Fibroblast of pulmonary artery (primary cell): ENCODE data around the gene PAIP2.

Source experiments
- DNase-seq: peaks from one replicate; pipeline ENCODE4 v3.0.0-alpha.2; 2010; ENCODE audit warnings: low read depth
- H3K4me3 ChIP-seq: replicated peaks from 2 replicates; pipeline ENCODE4 v1.5.1; 2011; ENCODE audit warnings: low read depth, mild to moderate bottlenecking, control low read depth, low read length, moderate library complexity
- TF ChIP-seq, protein P1 (sequence below): IDR thresholded peaks from 2 replicates; pipeline ENCODE4 v1.5.1; 2011; ENCODE audit warnings: mild to moderate bottlenecking, control low read depth, low read length, inconsistent platforms; ENCODE audit errors: missing control alignments

The PAIP2 gene

DNA sequence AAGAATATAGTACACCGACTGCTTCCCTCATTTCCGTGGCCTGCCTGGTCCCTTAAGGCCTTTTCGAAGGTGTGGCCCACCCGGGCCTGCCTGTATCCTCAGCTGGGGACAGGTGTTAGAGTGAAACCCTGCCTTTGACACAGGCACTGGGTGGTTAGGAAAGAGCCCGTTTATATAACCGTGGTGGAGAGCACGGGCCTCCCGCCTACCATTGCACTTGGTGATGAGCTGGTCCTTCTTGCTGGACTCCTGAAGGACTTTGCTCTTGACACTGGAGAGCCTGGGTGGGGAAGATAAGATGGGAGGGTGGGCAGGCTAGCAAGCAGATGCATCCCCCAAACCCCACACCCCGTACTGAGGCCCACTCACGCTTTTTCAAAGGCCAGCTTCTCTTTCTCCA, 59.9 kb downstream of the PAIP2 start:
- DNase-seq, result no peak
- TF ChIP-seq, protein P1, sequence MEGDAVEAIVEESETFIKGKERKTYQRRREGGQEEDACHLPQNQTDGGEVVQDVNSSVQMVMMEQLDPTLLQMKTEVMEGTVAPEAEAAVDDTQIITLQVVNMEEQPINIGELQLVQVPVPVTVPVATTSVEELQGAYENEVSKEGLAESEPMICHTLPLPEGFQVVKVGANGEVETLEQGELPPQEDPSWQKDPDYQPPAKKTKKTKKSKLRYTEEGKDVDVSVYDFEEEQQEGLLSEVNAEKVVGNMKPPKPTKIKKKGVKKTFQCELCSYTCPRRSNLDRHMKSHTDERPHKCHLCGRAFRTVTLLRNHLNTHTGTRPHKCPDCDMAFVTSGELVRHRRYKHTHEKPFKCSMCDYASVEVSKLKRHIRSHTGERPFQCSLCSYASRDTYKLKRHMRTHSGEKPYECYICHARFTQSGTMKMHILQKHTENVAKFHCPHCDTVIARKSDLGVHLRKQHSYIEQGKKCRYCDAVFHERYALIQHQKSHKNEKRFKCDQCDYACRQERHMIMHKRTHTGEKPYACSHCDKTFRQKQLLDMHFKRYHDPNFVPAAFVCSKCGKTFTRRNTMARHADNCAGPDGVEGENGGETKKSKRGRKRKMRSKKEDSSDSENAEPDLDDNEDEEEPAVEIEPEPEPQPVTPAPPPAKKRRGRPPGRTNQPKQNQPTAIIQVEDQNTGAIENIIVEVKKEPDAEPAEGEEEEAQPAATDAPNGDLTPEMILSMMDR, result no peak
- no peak overlapping the region for H3K4me3 ChIP-seq

DNA sequence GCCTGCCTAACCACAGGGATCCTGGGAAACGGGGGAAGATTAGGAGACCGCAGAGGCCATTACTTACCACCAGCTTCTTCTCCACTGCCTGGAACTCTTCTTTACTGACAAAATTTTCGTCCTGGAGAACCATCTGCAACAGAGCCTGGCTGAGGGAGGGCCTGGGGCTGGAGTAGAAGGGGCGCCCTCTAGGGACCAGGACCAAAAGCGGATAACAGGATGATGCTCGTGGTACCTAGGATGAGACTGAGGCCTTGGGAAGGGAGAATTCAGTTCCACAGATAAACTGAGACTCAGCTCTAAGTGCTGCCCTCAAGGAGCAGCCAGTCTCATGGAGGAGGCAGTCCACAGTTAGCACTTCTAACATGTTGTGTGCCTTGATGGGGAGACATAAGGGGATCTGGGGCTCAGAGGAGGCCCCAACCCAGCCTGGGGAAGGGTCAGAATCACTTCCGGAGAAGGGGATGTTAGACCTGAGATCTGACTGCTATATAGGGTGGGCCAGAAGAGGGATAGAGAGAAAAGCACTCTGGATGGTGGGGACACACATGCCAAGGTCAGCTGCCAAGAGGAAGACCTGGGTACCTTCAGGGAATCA, 61.0 kb downstream of the PAIP2 start:
- H3K4me3 ChIP-seq, result no peak overlapping the region
- peak; percentile 27 for DNase-seq
- TF ChIP-seq, protein P1, result peak; percentile 35

DNA sequence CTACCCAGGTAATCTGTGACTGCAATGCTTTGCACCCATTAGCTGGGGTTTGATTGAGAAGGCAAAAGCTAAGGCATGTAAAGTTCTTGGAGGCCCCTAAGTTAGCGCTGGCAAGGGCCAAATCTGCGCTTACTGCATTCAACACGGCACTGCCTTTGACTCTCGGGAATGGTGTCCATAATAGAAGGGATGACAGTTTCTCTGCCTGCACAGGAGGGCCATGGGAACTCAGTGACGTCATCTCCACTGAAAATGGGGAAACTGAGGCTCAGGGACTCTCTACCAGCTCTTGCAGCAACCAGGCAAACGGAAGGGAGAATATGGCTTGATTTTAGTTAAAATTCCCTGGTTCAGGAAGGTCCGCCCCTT, 61.7 kb downstream of the PAIP2 start:
- DNase-seq, result no peak
- TF ChIP-seq, protein P1, result no peak
- peak overlapping the region; percentile 70 for H3K4me3 ChIP-seq

DNA sequence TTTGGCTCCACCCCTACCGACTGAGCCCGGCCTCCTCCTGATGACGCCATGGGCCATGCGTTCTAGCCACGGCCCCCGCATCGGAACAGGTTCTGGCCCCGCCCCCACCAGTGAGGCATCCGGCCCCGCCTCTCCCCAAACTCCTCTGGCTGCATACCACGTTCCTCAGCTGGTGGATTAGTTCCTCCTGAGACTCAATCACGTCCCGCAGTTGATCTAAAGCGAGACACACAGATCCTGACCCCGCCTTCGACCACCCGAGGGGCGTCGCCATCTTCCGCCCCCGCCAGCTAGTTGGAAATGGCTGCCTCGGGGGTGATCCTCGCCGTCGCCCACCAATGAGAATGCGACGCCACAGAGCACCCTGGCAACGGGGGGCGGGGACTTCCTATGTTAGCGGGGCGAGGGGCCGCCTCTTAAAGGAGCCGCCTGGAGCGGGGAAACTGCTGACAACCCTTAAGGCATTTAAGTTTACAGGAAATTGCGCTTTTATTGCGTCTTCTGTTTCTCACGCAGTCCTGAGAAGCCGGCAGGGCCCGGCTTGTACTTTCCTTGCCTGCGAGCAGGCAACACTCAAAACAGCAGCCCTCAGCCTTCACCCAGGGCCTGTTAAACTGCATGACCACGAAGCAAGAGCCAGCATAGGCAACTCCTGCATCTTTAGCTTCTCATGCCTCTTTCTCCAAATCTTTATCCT, 62.3 kb downstream of the PAIP2 start, which contains the start of gene SPATA24:
SPATA24 (minus strand) TSS at position 303 of the 697 bp plus-strand sequence; CDS start at position 274, 29 bp downstream.
- peak; percentile 98 for DNase-seq
- TF ChIP-seq, protein P1, result no peak
- H3K4me3 ChIP-seq, result peak within 1 kb of the TSS; percentile 70

DNA sequence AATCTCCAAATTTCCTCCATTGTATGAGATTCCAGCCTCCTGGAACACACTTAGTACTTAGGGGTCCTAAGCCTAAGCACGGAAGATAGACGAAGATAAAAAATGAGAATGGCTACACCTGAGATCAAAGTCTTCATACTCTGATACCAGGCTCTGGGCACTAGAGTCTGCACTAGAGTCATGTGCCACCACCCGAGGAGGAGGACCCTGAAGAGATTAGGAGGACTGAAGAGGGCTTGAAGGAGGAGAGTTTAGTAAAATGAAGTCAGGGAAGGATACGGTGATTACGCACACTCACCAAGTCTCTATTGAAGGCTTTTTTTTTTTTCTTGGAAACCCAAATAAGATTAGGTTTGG, 62.8 kb downstream of the PAIP2 start:
- peak overlapping the region; percentile 70 for H3K4me3 ChIP-seq
- DNase-seq, result no peak
- TF ChIP-seq, protein P1, result no peak

DNA sequence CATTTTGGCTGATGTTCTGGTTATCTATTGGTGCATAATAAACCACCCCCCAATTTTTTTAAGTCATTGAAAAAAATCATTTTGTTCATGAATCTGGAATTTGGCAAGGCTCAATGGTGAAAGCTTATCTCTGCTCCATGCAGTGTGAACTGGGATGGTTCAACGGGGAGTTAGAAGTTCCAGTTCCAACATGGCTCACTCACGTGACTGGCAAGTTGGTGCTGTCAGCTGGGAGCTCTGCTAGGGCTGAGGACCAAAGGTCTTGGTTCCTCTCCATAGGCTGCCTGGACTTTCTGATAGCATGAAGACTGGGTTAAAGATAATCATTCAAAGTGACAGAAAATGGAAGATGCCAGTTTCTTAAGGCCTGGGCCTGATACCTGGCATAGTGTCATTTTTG, 65.3 kb downstream of the PAIP2 start:
- no peak overlapping the region for H3K4me3 ChIP-seq
- DNase-seq, result no peak
- TF ChIP-seq, protein P1, result no peak

DNA sequence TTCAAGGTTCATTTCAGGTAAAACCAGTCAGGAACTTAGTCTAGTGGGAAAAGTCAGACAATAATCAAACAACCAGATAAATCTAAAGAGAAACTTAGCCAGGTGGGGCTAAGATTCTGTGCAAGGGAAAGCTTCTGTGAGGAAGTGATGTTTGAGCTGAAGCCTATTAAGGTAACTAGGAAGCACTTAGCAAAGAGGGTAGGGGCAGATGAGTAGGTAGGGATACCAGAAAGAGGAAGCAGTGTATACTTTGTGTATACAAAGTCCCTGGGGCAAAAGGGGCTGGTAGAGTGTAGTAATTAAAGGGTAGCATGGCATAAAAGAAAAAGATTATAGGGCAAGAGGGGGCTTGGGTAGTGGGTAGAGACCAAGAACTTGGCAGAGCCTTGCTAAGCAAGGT, 65.9 kb downstream of the PAIP2 start:
- TF ChIP-seq, protein P1, result no peak
- DNase-seq, result no peak
- H3K4me3 ChIP-seq, result no peak overlapping the region
